Articular chondrocyte of knee joint (primary cell): Measurements from ENCODE around the gene ATP13A3. TPM values are rescaled to one million over a fixed set of nuclear protein-coding genes. Genes with fewer than 3 reads are reported as not detected.

Experiments
- small RNA-seq: library from RNA; depleted of rRNA; stranded (forward); fragments of <200 nt; gene quantifications from one replicate; pipeline ENCODE3, GENCODE V24; 2012
- total RNA-seq: library from RNA; depleted of rRNA; stranded (reverse); fragments of >200 nt; gene quantifications from 2 replicates; pipeline ENCODE4 v1.2.3, GENCODE V29; 2012

ATP13A3 gene
- 228 and 241 TPM in 2 replicates for total RNA-seq

DNA sequence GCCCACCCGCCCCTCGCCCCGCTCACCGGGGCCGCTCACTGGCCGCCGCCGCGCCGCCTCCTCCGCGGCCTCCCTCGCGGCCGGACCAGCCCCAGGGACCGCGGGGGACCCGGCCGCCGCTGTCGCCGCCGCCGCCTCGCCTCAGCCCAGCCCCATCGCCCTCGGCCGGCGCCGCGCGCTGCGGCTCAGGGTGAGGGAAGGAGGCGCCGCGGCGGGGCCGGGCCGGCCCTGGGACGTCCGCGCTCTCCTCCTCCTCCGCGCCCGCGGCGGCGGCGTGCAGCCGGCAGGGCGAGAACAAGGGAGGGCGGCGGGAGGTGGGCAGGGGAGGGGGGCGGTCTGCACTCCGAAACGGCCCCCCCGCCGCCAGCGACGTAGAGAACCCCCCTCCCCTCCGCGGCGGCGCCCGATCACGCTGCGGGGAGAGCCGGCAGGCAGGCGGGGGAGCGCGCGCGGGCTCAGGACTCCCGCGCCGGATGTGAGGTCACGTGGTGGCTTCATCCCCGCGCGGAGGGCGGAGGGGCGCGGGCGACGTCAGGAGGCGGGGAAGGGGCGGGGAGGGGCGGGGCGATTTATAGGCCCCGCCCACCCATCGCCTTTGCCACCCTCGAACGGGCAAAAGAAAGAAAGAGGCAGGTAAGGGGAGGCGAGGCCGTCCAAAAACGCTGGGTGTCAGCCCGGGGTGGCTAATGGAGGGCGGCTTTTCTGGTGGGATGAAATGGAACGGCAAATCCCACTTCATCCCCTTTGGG, at the start of gene ATP13A3:
TSS of gene ATP13A3 (minus strand) at position 463 of the 749 bp plus-strand sequence. CDS start 24,812 bp downstream, outside the sequence.

DNA sequence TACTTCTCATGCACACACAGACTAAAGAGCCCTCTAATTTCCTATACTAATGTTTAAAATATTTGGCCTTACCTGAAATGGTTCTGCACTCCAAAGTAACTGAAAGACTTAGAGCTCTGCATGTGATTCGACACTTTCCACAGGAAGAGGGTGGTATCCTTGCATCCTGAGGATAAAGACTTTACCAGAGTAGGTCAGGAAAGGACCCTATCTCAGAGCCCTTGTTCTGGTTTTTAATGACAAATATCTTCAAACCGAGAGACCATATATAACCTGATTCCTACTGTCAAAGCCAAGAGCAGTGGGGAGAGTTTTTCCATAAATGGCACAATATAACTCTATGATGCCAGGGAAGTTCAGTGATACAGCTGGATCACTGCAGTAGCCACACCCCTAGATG, 87.6 kb downstream of the ATP13A3 start, which contains the start of gene GP5:
TSS of gene GP5 (minus strand) at position 101 of the 400 bp plus-strand sequence. CDS start 984 bp downstream, outside the sequence.

DNA sequence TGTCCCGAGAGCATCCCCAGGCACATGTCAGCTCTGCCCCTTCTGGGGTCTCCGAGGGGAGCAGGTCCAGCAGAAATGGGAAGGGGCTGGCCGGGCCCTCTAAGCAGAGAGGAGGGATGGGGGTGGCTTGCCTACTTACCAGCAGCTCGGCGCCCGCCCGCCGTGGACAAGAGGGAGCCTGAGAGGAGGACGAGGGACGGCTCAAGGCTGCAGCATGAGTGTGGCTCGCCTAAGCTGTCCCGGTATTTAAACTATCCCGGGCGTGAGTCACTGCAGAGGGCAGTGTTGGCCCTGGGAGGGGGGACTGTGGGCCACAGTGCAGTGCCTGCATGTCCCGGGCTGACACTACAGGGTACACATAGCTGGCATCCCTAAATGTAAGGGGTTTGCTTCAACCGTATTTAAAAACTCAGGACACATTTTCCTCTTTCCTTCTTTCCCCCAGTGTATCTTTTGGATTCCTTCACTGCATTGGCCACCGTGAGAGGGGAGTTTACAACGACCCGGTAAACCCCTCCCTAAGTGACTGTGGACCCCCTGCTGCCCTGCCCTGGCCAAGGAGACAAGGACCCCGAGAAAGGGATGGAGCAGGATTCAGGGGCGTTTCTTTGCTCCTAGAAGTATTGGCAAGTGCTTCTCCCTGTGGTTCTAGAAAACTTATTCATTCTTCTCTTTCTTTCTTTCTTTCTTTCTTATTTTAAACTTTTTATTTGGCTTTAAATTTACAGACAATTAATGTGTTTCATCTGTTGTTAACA, 117.1 kb downstream of the ATP13A3 start, which contains the start of gene LRRC15:
TSS of gene LRRC15 (minus strand) at position 222 of the 758 bp plus-strand sequence. CDS start 8,700 bp downstream, outside the sequence.

Small RNAs within 50 kb of the gene (small RNA-seq; reads per million reads assigned to genes)
- not detected for gene AC108676.2
- gene RNU6-1101P, result not detected

Other genes starting within 250 kb of the ATP13A3 start
- gene CPN2, start 135.7 kb downstream of the ATP13A3 start, total RNA-seq, result under 0.01 TPM in 1 of 2 replicates, not detected in the other
- 7.1 and 29.7 TPM in 2 replicates for gene LRRC15, start 117.3 kb downstream of the ATP13A3 start, total RNA-seq
- gene GP5, start 87.7 kb downstream of the ATP13A3 start, total RNA-seq, result under 0.01 and 0.13 TPM in 2 replicates
- gene TMEM44, start 146.4 kb upstream of the ATP13A3 start, total RNA-seq, result 13.9 and 15.7 TPM in 2 replicates
- gene LSG1, start 185.2 kb upstream of the ATP13A3 start, total RNA-seq, result 28.1 and 30.2 TPM in 2 replicates
- gene FAM43A, start 198.9 kb upstream of the ATP13A3 start, total RNA-seq, result 4.1 and 6.8 TPM in 2 replicates